DOHH2 (cell line): ENCODE measurements around the gene FOXN3.

Source experiments
- H3F3A ChIP-seq: fragments of 200-600 bp; sonication (generic), shearing (Covaris generic); 2 replicates; pipeline ENCODE4 v1.6.0; 2016; ENCODE audit warnings: antibody characterized with exemption, mild to moderate bottlenecking; ENCODE audit not compliant: control insufficient read depth, insufficient read depth
- H3K27ac ChIP-seq: fragments of 200-600 bp; sonication (generic); 2 replicates; pipeline ENCODE4 v1.5.1; 2014; ENCODE audit warnings: low read depth, mild to moderate bottlenecking, low read length, moderate library complexity
- H3K27me3 ChIP-seq: fragments of 200-600 bp; sonication (generic); 2 replicates; pipeline ENCODE4 v1.6.1; 2014; ENCODE audit warnings: mild to moderate bottlenecking, low read length, mixed read lengths; ENCODE audit not compliant: control insufficient read depth
- H3K36me3 ChIP-seq: fragments of 200-600 bp; sonication (generic); 2 replicates; pipeline ENCODE4 v1.6.1; 2014; ENCODE audit warnings: mild to moderate bottlenecking, low read length, moderate library complexity, mixed read lengths; ENCODE audit not compliant: control insufficient read depth
- H3K4me1 ChIP-seq: fragments of 200-600 bp; sonication (generic); 2 replicates; pipeline ENCODE4 v1.6.1; 2014; ENCODE audit warnings: mild to moderate bottlenecking, low read length, mixed read lengths; ENCODE audit not compliant: control insufficient read depth
- H3K4me2 ChIP-seq: fragments of 200-600 bp; sonication (generic); 2 replicates; pipeline ENCODE4 v1.6.0; 2014; ENCODE audit warnings: mild to moderate bottlenecking, low read length, moderate library complexity
- H3K4me3 ChIP-seq: fragments of 200-600 bp; sonication (generic); 2 replicates; pipeline ENCODE4 v1.5.1; 2014; ENCODE audit warnings: mild to moderate bottlenecking, low read length, mixed read lengths
- H3K79me2 ChIP-seq: fragments of 200-600 bp; sonication (generic); 2 replicates; pipeline ENCODE4 v1.6.1; 2014; ENCODE audit warnings: mild to moderate bottlenecking, low read length, mixed read lengths; ENCODE audit not compliant: control insufficient read depth
- H3K9me2 ChIP-seq: fragments of 200-600 bp; sonication (generic); replicated peaks from 2 replicates; pipeline ENCODE4 v1.6.1; 2014; ENCODE audit warnings: mild to moderate bottlenecking, low read length, mixed read lengths; ENCODE audit not compliant: control insufficient read depth
- H3K9me3 ChIP-seq: fragments of 200-600 bp; sonication (generic); 2 replicates; pipeline ENCODE4 v1.6.1; 2014; ENCODE audit warnings: antibody characterized with exemption, low read length, mixed read lengths; ENCODE audit not compliant: control insufficient read depth, insufficient read depth
- H4K20me1 ChIP-seq: fragments of 200-600 bp; sonication (generic); 2 replicates; pipeline ENCODE4 v1.6.0; 2014; ENCODE audit warnings: low read depth, mild to moderate bottlenecking, antibody characterized with exemption, low read length, moderate library complexity; ENCODE audit not compliant: control insufficient read depth, insufficient read depth
- EZH2phosphoT487 ChIP-seq: fragments of 200-600 bp; sonication (generic); IDR thresholded peaks from 2 replicates; pipeline ENCODE4 v1.6.1; 2017; ENCODE audit warnings: borderline replicate concordance, mild to moderate bottlenecking, antibody characterized with exemption, low read length, moderate library complexity, mixed read lengths
- TF ChIP-seq, protein P1 (sequence below): fragments of 200-600 bp; sonication (generic); IDR thresholded peaks from one replicate; pipeline ENCODE4 v1.5.1; 2014; ENCODE audit warnings: antibody characterized with exemption, mild to moderate bottlenecking, low read depth, low read length; ENCODE audit not compliant: poor library complexity, severe bottlenecking

The FOXN3 gene

DNA sequence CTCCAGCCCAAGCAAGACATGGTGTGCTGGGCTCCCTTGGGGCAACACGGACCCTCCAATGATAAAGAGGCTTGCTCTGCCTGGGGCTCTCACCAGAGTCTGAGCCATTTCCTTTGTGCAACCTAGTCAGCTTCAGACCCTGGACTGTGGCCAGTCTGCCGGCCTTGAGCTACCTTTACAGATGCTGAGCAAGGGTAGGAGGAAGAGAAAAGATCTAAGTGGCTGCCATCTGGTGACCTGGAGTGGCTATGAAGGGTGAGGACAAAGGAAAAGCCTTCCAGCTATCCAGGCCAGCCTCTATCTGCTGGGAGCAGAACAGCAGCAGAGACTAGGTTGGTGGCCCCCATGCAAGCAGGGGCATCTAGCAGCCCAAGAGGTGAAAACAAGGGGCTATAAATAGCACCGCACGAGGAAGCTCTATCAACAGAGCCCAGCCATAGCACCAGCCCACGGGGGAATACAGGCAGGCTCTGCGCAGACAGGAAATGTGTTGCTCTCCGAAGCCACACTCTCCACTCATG, 230.1 kb downstream of the FOXN3 start:
- Histone ChIP-seq H3K9me2 (no peaks in the 10 kb centered on the region), H3K4me1 (peaks cover 11% of the 10 kb centered on the region), H3K4me2 (no peak overlapping the region), H3K4me3 (no peak overlapping the region), H3K79me2 (no peaks in the 10 kb centered on the region), H3K27me3 (no peaks in the 10 kb centered on the region), H4K20me1 (no peaks in the 10 kb centered on the region), H3K36me3 (no peaks in the 10 kb centered on the region), H3K27ac (no peak overlapping the region), H3F3A (no peaks in the 10 kb centered on the region), H3K9me3 (no peaks in the 10 kb centered on the region)
- TF ChIP-seq, protein P1, sequence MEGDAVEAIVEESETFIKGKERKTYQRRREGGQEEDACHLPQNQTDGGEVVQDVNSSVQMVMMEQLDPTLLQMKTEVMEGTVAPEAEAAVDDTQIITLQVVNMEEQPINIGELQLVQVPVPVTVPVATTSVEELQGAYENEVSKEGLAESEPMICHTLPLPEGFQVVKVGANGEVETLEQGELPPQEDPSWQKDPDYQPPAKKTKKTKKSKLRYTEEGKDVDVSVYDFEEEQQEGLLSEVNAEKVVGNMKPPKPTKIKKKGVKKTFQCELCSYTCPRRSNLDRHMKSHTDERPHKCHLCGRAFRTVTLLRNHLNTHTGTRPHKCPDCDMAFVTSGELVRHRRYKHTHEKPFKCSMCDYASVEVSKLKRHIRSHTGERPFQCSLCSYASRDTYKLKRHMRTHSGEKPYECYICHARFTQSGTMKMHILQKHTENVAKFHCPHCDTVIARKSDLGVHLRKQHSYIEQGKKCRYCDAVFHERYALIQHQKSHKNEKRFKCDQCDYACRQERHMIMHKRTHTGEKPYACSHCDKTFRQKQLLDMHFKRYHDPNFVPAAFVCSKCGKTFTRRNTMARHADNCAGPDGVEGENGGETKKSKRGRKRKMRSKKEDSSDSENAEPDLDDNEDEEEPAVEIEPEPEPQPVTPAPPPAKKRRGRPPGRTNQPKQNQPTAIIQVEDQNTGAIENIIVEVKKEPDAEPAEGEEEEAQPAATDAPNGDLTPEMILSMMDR = no peak
- TF ChIP-seq EZH2phosphoT487 = no peak

DNA sequence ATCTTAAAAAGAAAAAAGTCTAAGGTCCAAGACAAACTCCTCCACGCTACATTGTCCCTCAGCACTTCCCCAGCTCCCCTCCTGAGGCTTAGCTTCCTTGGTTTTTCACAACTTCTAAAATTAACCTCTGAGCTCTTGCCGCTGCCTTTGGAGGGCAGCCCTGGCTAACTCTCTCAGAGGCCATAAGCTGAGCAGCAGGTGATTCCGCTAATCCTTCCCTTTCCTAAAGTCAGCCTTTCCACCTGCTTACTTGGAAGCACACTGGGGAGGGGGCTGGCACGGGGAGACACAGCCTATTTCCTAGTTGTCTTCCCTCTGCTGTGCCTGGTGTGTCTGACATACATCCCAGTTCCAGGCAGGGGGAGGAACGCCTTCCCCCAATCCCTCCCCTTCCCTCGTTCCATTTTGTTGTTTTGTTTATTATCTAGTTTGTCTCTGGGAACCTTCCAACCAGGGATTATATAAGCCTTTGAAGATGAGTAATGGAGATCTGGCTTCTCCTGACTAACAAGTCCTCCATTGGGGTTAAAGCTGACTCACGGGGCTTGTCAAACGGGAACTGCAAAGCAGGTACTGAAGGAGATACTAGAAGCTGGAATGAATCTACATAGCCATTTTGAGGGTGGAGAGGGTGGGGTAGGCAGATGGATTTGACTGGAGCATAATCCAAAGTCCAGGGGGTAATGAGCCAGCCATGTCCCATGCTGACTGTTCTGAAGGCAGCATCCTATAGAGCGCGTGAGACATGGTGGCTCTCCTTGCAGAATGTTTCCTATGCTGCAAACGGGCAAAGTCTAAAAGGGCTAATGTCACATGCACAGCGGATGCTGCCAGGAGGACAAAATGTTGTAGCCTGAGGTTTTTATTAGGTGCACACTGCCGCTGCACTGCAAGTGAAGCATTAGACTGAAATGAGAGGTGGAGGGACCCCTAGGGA, 230.8 kb downstream of the FOXN3 start:
- no peaks in the 10 kb centered on the region for H3F3A ChIP-seq
- H3K27ac ChIP-seq = no peak overlapping the region
- no peak overlapping the region for H3K4me3 ChIP-seq
- H3K4me1 ChIP-seq = peaks cover 11% of the 10 kb centered on the region
- no peaks in the 10 kb centered on the region for H3K79me2 ChIP-seq
- H3K27me3 ChIP-seq = no peaks in the 10 kb centered on the region
- no peaks in the 10 kb centered on the region for H3K9me2 ChIP-seq
- no peaks in the 10 kb centered on the region for H4K20me1 ChIP-seq
- H3K4me2 ChIP-seq = no peak overlapping the region
- TF ChIP-seq, protein P1 = no peak
- TF ChIP-seq EZH2phosphoT487 = no peak
- H3K36me3 ChIP-seq = no peaks in the 10 kb centered on the region
- no peaks in the 10 kb centered on the region for H3K9me3 ChIP-seq

DNA sequence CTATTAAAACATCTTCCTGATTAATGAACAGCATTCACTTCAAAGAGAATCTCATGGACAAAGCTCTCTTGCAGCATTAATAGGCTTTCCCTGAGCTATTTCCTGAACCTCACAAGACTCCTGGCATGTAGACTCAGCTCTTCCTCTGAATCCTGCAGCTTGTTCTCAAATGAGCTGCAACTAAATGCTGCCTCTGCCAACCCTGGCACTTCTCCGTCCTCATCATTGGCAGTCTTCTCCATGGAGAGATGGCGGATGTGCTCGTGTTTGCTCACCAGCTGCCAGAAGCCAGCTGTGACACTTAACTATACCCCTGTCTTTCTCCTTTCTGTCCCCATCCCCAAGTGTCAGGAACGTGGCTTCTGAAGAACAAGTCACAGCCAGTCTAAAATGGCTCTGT, 232.1 kb downstream of the FOXN3 start:
- Histone ChIP-seq H3K4me3 (no peak overlapping the region), H3K79me2 (no peaks in the 10 kb centered on the region), H3K4me2 (no peak overlapping the region), H3F3A (no peaks in the 10 kb centered on the region), H3K9me3 (no peaks in the 10 kb centered on the region), H3K9me2 (no peaks in the 10 kb centered on the region), H3K27ac (no peak overlapping the region), H3K36me3 (no peaks in the 10 kb centered on the region), H3K27me3 (no peaks in the 10 kb centered on the region), H4K20me1 (no peaks in the 10 kb centered on the region), H3K4me1 (peaks cover 11% of the 10 kb centered on the region)
- TF ChIP-seq, protein P1 = no peak
- no peak for TF ChIP-seq EZH2phosphoT487
